NT2/D1 (cell line): ENCODE data around the gene KRT82.

Experiments
- SUZ12 ChIP-seq: IDR thresholded peaks from 2 replicates; pipeline ENCODE4 v1.6.1; 2011; ENCODE audit not compliant: insufficient read length, insufficient read depth; ENCODE audit errors: extremely low read depth
- ZNF274 ChIP-seq: IDR thresholded peaks from 2 replicates; pipeline ENCODE4 v1.6.1; 2011; ENCODE audit warnings: mild to moderate bottlenecking, low read depth, low read length

GRCh38 chr12:52381206-52381605 is 24.9 kb downstream of the KRT82 start:
- TF ChIP-seq ZNF274 (no peak), SUZ12 (no peak)
